HG02763 (cell line): ENCODE results near the gene ASB13.
A peak's percentile ranks its signal among the peaks of the same experiment; 100 is the strongest.
"Not testable (repeated sequence)": the region's sequence is repeated elsewhere in the genome, so short reads cannot be mapped to it uniquely, and the experiment has no call there.

Experiments
- ATAC-seq: cut with Tn5 transposase; IDR thresholded peaks from one replicate; pipeline ENCODE4 v1.9.1; 2021; ENCODE audit warnings: mild to moderate bottlenecking, moderate library complexity; ENCODE audit not compliant: unreplicated experiment

Gene ASB13

GRCh38 chr10:5625992-5626777, 40.2 kb downstream of the ASB13 start:
- no peak for ATAC-seq

- no peak for ATAC-seq
Observed at GRCh38 chr10:5624701-5625100, 41.7 kb downstream of the ASB13 start.

GRCh38 chr10:5623081-5623748, 43.2 kb downstream of the ASB13 start:
- peak; percentile 91 for ATAC-seq

GRCh38 chr10:5622186-5622960, 44.0 kb downstream of the ASB13 start:
- no peak for ATAC-seq

- not testable (repeated sequence) for ATAC-seq
Observed at GRCh38 chr10:5621371-5621770, 45.0 kb downstream of the ASB13 start.

GRCh38 chr10:5620966-5621365, 45.4 kb downstream of the ASB13 start:
- ATAC-seq, result no peak

- no peak for ATAC-seq
Observed at GRCh38 chr10:5620223-5620721, 46.1 kb downstream of the ASB13 start.

- no peak for ATAC-seq
Observed at GRCh38 chr10:5619362-5620211, 46.8 kb downstream of the ASB13 start.

GRCh38 chr10:5618829-5619228, 47.6 kb downstream of the ASB13 start:
- ATAC-seq, result no peak

- no peak for ATAC-seq
Observed at GRCh38 chr10:5618042-5618441, 48.4 kb downstream of the ASB13 start.

- ATAC-seq, result no peak
Observed at GRCh38 chr10:5617521-5617920, 48.9 kb downstream of the ASB13 start.

GRCh38 chr10:5616836-5617235, 49.6 kb downstream of the ASB13 start:
- no peak for ATAC-seq

- no peak for ATAC-seq
Observed at GRCh38 chr10:5616046-5616445, 50.3 kb downstream of the ASB13 start.

- ATAC-seq, result no peak
Observed at GRCh38 chr10:5615316-5615715, 51.1 kb downstream of the ASB13 start.

GRCh38 chr10:5614155-5614721, 52.2 kb downstream of the ASB13 start:
- no peak for ATAC-seq

- ATAC-seq, result no peak
Observed at GRCh38 chr10:5613481-5614154, 52.8 kb downstream of the ASB13 start.

GRCh38 chr10:5611899-5612680, 54.3 kb downstream of the ASB13 start:
- no peak for ATAC-seq

- ATAC-seq, result no peak
Observed at GRCh38 chr10:5609952-5610616, 56.3 kb downstream of the ASB13 start.
